ENCODE data around the gene ENDOD1.
A peak's percentile ranks its signal among the peaks of the same experiment; 100 is the strongest.
"Not testable (repeated sequence)": the region's sequence is repeated elsewhere in the genome, so short reads cannot be mapped to it uniquely, and the experiment has no call there.

The ENDOD1 gene

DNA sequence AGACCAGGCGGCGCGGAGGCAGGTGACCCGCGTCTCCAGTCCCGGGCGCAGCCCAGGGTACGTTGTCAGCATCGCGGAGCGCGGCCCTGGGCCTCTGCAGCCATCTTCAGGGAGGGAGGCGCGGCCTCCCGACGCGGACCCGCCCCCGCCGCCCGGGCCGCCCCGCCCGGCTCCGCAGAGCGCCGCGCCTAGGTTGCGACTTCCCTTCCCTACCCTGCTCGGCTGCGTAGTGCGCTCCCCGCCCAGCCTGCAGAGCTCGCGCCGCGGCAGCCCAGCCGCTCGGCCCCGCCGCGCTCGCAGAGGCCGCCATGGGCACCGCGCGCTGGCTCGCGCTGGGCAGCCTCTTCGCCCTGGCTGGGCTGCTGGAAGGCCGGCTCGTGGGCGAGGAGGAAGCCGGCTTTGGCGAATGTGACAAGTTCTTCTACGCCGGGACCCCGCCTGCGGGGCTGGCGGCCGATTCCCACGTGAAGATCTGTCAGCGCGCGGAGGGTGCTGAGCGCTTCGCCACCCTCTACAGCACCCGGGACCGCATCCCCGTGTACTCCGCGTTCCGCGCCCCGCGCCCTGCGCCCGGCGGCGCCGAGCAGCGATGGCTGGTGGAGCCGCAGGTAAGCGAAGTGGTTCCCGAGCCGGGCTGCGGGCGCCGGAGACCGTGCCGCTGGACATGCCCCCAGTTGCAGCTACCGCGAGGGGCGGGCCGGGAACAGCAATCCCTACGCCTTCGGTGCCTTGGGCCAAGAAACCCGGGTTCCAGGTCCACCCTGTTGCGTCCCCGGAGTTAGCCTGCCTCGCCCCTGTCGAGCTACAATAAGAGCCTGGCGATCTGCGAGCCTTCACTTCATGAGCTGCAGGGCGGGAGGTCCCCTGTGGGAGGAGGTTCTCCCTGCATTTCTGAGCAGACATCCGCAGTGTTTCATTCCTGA is at the start of gene ENDOD1:
Gene ENDOD1, plus strand, starts transcription at position 227 of the 923 bp plus-strand sequence. Its CDS starts 82 bp downstream, at position 309.
- DNase-seq: peak; percentile 73

GRCh38 chr11:95042239-95042638 is 47.4 kb upstream of the ENDOD1 start:
- DNase-seq: no peak

DNA sequence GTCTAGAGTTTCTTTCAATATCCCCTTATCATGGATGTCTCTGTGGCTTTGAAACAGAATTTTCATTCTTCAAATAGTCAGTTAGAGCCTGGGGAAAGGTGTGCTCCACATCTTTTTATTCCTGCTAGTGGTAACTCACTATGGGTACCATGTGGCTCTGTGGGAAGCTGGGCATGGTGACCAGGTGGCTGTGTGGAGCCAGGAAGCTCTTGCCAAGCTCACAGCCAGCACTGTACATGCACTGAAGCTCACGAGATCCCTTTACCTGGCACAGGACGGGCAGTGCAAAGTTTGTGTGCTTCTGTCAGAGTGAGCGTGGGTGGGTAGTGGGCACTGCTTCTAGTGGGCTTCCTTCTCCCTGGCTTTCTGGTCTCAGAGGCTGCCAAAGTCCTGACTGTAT is 46.7 kb upstream of the ENDOD1 start:
- DNase-seq: no peak

DNA sequence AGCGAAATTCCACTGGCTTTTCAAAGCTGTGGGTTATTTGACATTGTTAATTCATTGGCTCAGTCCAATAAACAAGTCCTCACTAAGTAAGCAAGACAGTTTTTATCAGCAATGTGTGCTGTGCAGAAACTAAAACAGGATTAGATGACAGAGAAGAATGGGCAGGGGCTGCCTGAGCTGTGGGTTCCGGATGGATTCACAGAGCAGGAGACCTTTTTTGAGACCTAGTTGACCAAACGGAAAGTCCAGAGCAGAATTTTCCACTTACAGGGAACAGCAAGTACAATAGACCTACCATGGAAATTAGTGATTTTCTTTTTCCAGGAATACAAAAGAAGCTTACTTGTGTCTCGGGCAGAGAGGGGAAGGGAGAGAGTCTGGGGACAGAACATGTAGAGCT is 45.6 kb upstream of the ENDOD1 start:
- DNase-seq: no peak

DNA sequence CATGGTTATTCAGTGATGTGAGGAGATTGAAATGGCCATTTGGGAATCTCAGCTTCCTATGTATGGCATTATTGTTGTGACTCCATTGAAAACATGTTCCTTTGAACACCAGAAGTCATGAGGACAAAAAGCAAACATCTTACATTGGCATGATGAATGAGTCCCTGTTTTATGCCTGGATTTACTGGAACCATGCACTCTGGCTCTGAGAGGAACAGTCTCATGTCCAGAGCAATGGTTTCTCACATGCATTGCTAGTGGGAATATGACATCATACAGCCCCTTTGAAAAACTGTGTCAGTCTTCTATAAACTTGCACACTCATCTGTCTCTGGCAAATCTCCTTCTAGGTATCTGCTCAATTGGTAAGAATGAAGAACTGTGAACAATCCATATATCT is 43.8 kb upstream of the ENDOD1 start:
- no peak for DNase-seq

GRCh38 chr11:95049122-95049521 is 40.5 kb upstream of the ENDOD1 start, which contains the start of gene KDM4F:
KDM4F (plus strand) TSS chr11:95049422.
- not testable (repeated sequence) for DNase-seq

DNA sequence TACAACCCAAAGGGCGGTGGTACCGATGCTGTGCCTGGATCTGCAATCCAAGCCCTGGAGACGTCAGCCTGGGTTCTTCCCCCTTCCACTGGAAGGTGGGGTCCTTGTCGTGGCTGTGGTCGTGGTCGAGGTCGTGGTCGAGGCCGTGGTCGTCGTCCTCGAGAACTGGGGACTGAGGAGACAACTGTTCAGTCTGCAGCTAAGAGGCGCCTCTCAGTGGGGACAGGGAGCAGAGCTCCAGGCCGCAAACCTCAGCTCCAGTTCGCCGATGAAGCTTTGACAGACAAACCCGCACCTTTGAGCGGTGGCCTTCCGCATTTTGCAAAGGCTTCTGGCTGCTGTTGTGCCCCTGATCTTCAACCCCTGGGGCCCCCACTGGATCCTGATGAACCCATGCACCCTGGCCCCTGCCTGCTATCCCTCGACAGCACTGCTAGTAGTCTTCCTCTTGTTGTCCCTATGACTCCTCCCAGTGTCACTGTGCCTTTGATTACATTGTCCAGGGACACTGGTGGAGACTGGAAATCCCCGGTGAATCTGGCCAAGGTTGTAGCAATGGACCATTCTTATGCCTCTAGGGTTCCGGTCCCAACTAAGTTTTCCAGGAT is 38.9 kb upstream of the ENDOD1 start:
- no peak for DNase-seq

DNA sequence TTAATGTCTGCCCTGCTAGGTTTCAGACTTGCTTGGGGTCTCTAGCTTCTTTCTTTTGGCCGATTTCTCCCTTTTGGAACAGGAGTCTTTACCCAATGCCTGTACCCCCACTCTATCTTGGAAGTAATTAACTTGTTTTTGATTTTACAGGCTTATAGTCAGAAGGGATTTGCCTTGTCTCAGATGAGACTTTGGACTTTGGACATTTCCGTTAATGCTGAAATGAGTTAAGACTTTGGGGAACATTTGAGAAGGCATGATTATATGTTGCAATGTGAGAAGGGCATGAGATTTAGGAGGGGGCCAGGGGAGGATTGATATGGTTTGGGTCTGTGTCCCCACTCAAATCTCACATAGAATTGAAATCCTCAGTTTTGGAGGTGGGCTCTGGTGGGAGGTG is 35.3 kb upstream of the ENDOD1 start:
- DNase-seq: no peak

DNA sequence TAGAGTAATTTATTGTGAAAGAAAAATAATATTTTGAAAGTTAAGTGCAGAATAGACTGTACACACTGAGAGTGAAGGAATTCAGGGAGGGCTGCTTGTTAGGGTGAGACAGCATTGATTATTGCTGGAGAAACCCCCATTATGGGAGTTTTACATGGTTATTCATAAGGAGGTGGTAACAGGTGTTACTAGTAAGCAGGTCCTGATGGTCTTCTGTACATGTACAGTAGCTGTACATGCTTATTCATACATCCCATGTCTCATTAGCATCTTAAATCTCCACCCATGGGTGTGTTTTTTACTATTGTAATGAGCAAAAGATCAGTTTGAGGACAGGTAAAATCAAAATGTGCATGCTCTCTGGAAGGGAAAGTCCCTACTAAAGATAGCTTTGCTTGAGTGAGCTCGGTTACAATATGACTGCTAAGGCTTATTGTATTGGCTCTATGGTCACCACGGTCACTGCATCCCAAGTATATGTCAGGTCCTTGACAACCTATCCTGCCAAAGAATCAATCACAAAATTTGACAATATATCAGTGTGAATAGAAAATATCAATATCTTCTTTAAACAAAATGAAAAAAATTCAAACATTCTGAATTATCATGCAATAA is 34.3 kb upstream of the ENDOD1 start:
- no peak for DNase-seq

GRCh38 chr11:95057959-95058358 is 31.7 kb upstream of the ENDOD1 start:
- DNase-seq: no peak

- no peak for DNase-seq
These were observed 31.0 kb upstream of the ENDOD1 start for GRCh38 chr11:95058621-95059020.

DNA sequence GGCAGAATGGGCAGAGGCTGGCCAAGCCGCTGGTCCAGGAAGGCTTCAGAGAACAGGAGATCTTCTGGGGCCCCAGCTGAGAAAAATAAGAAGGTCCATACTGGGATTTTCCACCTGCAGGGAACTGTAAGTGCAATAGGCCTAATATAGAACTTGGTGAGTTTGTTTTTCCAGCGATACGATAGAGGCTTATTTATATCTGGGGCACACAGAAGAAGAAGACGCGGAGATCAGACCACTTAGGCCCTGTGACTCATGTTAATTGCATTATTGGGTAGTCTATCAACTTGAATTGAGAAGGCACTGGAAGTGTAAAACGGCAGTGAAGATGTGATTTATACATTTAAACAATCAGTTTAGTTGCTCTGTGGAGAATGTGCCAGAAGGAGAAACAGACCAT is 30.6 kb upstream of the ENDOD1 start:
- no peak for DNase-seq

GRCh38 chr11:95065336-95065735 is 24.3 kb upstream of the ENDOD1 start:
- no peak for DNase-seq

DNA sequence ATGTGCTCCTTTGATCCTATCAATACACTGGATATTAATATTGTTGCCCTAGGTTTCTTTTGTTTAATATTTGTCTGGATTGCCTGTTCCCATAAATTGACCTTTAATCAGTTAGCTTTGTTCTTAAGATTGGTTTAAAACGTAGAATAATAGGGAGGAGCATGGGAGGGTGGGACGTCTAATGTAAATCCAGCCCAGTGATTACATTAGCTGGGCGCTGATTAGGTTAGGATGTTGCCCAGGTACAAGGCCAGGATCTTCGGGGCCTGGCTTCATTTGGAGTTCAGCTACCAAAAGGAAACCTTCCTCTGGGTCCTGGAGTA is 23.0 kb upstream of the ENDOD1 start, which contains the start of gene SRSF8:
Gene SRSF8, plus strand, starts transcription at position 204 of the 323 bp plus-strand sequence. CDS start 308 bp downstream, outside the sequence.
- no peak for DNase-seq

- DNase-seq: peak; percentile 65
These were observed 22.4 kb upstream of the ENDOD1 start for GRCh38 chr11:95067039-95067840.

GRCh38 chr11:95067841-95068219 is 21.8 kb upstream of the ENDOD1 start:
- no peak for DNase-seq

GRCh38 chr11:95068549-95068948 is 21.1 kb upstream of the ENDOD1 start:
- DNase-seq: peak; percentile 77

GRCh38 chr11:95070471-95070870 is 19.2 kb upstream of the ENDOD1 start:
- no peak for DNase-seq

- DNase-seq: no peak
These were observed 16.7 kb upstream of the ENDOD1 start for GRCh38 chr11:95072948-95073347.

DNA sequence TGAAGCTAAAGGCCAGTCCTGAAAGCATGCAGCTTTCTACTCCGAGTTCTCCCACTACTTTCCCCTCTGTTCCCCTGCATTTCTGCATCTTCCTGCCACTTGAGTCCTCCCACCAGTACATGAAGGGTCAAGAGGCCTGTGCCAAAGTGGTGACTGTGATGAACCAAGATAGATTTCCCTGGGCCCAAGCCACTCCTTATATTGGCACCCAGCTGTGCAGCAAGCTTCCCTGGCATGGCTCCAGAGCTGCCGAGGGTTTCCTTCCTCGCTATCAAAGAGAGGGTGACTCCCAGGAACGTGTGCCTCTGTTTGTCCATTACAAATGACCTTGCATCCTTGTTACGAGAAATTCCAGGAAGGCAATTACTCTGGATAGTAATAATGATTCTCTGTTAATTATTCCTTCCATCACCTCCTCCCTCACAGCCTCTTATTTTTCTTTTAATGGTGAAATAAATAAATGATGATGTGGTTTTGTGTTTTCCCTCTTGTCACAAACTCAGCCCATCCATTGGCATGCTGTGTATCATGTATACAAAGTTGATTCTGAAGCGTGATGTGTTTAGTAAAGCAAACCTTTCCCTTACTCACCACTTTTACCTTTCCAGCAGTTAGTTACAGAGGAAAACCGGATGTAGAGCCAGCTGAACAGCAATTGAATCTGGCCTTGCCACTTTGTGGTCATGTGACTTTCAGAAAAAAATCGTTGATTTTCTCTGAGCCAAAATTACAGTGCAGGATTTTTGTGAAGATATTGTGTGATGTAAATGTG is 14.7 kb upstream of the ENDOD1 start:
- DNase-seq: no peak

GRCh38 chr11:95076416-95076815 is 13.2 kb upstream of the ENDOD1 start:
- DNase-seq: peak; percentile 42

DNA sequence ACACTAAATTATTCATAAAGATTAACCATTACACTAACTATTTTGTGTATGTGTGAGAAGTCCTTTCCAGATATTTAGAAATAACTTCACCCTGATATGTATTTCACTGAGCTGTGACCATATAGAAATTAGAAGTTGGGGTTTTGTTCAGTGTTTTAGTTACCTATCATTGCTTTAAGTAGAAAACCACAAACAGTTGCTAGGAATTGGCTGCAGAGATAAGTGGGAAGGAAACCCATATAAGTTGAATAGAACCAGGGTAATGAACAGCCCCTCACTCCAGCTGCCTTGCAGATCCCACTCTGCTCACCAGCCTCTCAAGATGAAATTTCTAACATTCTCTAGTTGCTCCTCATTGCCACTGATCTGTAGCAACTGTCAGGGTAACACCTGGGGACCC is 12.7 kb upstream of the ENDOD1 start:
- DNase-seq: no peak
